Ovary (tissue), 9 donors: ENCODE results near the gene PTPRN2. TPM values are rescaled to one million over a fixed set of nuclear protein-coding genes. Genes with fewer than 3 reads are reported as not detected.

Experiments
- DNase-seq, 5 donors: peaks; one replicate each; pipeline ENCODE4 v3.0.0-alpha.2; 2019 to 2020
- H3K27ac ChIP-seq, 2 donors: fragments of 200-600 bp; one replicate each; pipeline versions ENCODE4 v1.5.1 to v1.8.0; 2019 to 2022
- H3K27me3 ChIP-seq: fragments of 200-600 bp; one replicate; pipeline ENCODE4 v1.8.0; 2022
- H3K36me3 ChIP-seq: fragments of 200-600 bp; sonication (generic); one replicate; pipeline ENCODE4 v1.5.1; 2019
- H3K4me1 ChIP-seq: one replicate; pipeline ENCODE4 v1.8.1; 2013; ENCODE audit warnings: mild to moderate bottlenecking, moderate library complexity; ENCODE audit not compliant: insufficient read depth
- H3K4me3 ChIP-seq: fragments of 200-600 bp; sonication (generic); one replicate; pipeline ENCODE4 v1.5.1; 2017
- H3K9me3 ChIP-seq, 2 donors: fragments of 200-600 bp in 1 of 2; sonication (generic) in 1 of 2; one replicate each; pipeline versions ENCODE4 v1.5.1 to v1.8.1; 2013 to 2019; ENCODE audit warnings: mild to moderate bottlenecking in 1 of 2, moderate library complexity in 1 of 2
- CTCF ChIP-seq, 3 donors: fragments of 450-650 bp in 2 of 3; fragments of 200-600 bp in 1 of 3; IDR thresholded peaks; one replicate each; pipeline versions ENCODE4 v1.5.1 to v1.8.0; 2016 to 2022; ENCODE audit warnings: antibody characterized with exemption in 3 of 3, mild to moderate bottlenecking in 1 of 3
- EP300 ChIP-seq: sonication (generic); formaldehyde crosslinking; IDR thresholded peaks from one replicate; pipeline ENCODE4 v1.6.1; 2017; ENCODE audit warnings: antibody characterized with exemption
- POLR2A ChIP-seq: fragments of 450-650 bp; IDR thresholded peaks from one replicate; pipeline ENCODE4 v1.6.1; 2017; ENCODE audit warnings: antibody characterized with exemption, mild to moderate bottlenecking, moderate library complexity
- WGBS, 3 donors: extraction: QIAGEN DNeasy Blood & Tissue Kit in 1 of 3; methylation state at CpG; one replicate each; pipeline versions ENCODE4 v1.1.5 to v1.1.7; 2013 to 2017; 5-methylcytosine and 5-hydroxymethylcytosine counted together
- intact Hi-C, 4 donors: fragments of 100-400 bp; cut with DNase I; formaldehyde crosslinking; loops; one replicate each; pipeline versions ENCODE4 v1.11.0 to v1.15.1; 2022 to 2023
- polyA plus RNA-seq, 2 donors: library from polyadenylated mRNA; stranded (reverse); fragments of 200-250 nt in 1 of 2; fragments of 350-450 nt in 1 of 2; fragmentation: Illumina TruSeq in 1 of 2; extraction: RNeasy Lipid Tissue Mini Kit (QIAGEN cat#74804) in 1 of 2; gene quantifications; one replicate each; pipeline ENCODE4 v1.2.3, GENCODE V29; 2013 to 2014
- total RNA-seq, 7 donors: library from RNA; depleted of rRNA in 2 of 7; stranded (reverse); fragments of >200 nt in 2 of 7; fragmentation: NEBNext Ultra II Directional in 3 of 7; extraction: Animal tissue kit (Norgen Biotek cat#: 25700) in 3 of 7; gene quantifications; one replicate each; pipeline versions ENCODE4 v1.1.0 to v1.2.4, GENCODE V29; 2016 to 2023
- donor health status: DM: no; HTN: no; CAD: no; lungs with moderate emphysema.
- donor health status: DM: no; HTN: no; CAD: no.
- donor health status: Bipolar disorder and iron deficiency.
- donor health status: DM: yes; HTN: yes; CAD: no.
- donor health status: DM: no; HTN: no; CAD: no.
- donor health status: DM: yes; HTN: yes; CAD: no.

PTPRN2 gene
- total and polyA plus RNA-seq, 9 donors: 3.5 to 11.1 (median 5.9) TPM

DNA sequence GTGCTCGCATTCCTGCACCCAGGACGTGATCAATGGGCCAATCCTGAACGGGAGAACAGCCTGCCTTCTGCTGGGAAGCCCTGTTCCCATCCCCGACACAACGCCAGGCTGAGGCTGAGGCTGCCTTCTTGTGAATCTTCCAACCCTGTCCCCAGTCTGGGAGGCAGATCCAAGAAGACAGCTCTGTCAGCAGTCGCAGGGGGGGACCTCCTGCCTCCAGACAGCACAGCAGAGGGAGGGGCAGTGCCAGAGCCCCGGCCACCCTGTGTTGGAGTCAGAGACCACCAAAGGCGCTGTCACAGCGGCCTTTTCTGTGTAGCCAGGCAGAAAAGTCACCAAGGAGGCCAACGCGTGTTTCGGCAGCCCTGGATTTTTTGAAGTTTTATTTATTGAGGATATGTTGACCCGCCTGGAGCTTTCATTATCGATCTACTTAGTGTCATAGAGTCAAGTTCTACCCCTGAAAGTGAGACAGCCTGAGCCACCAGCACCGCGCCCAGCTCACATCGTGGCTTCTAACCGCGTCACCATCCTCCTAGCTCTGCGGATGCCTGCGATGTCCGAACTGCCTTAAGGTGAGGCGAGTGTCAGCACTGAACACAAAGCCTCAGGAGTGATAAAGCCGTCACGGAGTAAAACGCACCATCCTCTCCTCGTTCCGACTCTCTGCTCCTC lies 86.1 kb downstream of the PTPRN2 start:
- Histone ChIP-seq H3K27me3 (no peaks in the 10 kb centered on the region), H3K4me1 (no peaks in the 10 kb centered on the region), H3K4me3 (no peak overlapping the region), H3K9me3 (peaks cover 0 to 4% of the 10 kb centered on the region in 2 donors), H3K36me3 (no peaks in the 10 kb centered on the region), H3K27ac (no peak overlapping the region)
- TF ChIP-seq EP300 (no peak), POLR2A (no peak), CTCF (IDR thresholded peaks at IDR 0.05) (no peak)
- no peak for DNase-seq
- WGBS, 3 donors: 83 to 86% (median 85%) methylated on average over 28 of the region's 28 CpGs
- intact Hi-C loops: no loop called here

DNA sequence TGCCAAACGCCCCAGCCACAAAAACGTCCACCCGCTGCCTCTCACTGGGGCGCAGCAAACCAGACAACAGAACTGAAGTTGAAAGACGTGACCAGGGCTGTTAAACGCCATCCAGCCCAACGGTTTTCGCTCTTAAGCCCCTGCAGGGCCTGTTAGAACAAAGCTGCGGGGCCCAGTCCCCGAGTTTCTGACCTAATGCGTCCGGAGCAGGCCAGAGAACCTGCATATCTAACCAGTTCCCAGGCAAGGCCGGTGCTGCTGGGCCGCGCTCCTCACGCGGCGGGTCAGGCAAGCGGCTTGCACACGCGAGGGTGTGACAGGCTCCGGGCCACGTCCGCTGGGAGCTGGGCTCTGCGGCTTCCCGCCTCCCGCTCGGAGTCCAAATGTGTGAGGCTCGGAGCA lies 87.0 kb downstream of the PTPRN2 start:
- 59 to 65% (median 62%) methylated on average over 29 of the region's 29 CpGs for WGBS, 3 donors

GRCh38 chr7:158499082-158499455 lies 88.6 kb downstream of the PTPRN2 start:
- no peak for DNase-seq
- 56 to 73% (median 57%) methylated on average over 4 of the region's 4 CpGs for WGBS, 3 donors

More for the DNA sequence above, 87.0 kb downstream of the PTPRN2 start:
- no peaks in the 10 kb centered on the region for H3K36me3 ChIP-seq
- no peak for DNase-seq
- no peak overlapping the region for H3K4me3 ChIP-seq
- TF ChIP-seq EP300: no peak
- no peak for TF ChIP-seq POLR2A
- TF ChIP-seq CTCF (IDR thresholded peaks at IDR 0.05): no peak
- H3K27ac ChIP-seq: no peak overlapping the region
- no peaks in the 10 kb centered on the region for H3K4me1 ChIP-seq
- no peaks in the 10 kb centered on the region for H3K9me3 ChIP-seq
- no peaks in the 10 kb centered on the region for H3K27me3 ChIP-seq
- intact Hi-C loops: no loop called here

GRCh38 chr7:158498443-158499081 lies 89.1 kb downstream of the PTPRN2 start:
- intact Hi-C loops: no loop called here
- WGBS, 3 donors: 33 to 47% (median 36%) methylated on average over 11 of the region's 11 CpGs
- no peak for TF ChIP-seq CTCF (IDR thresholded peaks at IDR 0.05)
- no peak for TF ChIP-seq POLR2A
- no peak for TF ChIP-seq EP300

More at GRCh38 chr7:158499082-158499455, 88.6 kb downstream of the PTPRN2 start:
- H3K4me3 ChIP-seq: no peak overlapping the region
- H3K4me1 ChIP-seq: no peaks in the 10 kb centered on the region
- TF ChIP-seq EP300 (no peak), POLR2A (no peak), CTCF (IDR thresholded peaks at IDR 0.05) (no peak)
- H3K27me3 ChIP-seq: no peaks in the 10 kb centered on the region
- intact Hi-C loops: no loop called here
- no peak overlapping the region for H3K27ac ChIP-seq
- no peaks in the 10 kb centered on the region for H3K36me3 ChIP-seq
- no peaks in the 10 kb centered on the region for H3K9me3 ChIP-seq

More at GRCh38 chr7:158498443-158499081, 89.1 kb downstream of the PTPRN2 start:
- Histone ChIP-seq H3K36me3 (no peaks in the 10 kb centered on the region), H3K9me3 (no peaks in the 10 kb centered on the region), H3K4me1 (no peaks in the 10 kb centered on the region), H3K27ac (no peak overlapping the region), H3K4me3 (no peak overlapping the region), H3K27me3 (no peaks in the 10 kb centered on the region)
- no peak for DNase-seq
